ENCODE results near the gene GABRB3. TPM values are rescaled to one million over a fixed set of nuclear protein-coding genes. Genes with fewer than 3 reads are reported as not detected.

Gene GABRB3
- total RNA-seq, 1 experiment from 2014 or later, result 0.13 TPM

DNA sequence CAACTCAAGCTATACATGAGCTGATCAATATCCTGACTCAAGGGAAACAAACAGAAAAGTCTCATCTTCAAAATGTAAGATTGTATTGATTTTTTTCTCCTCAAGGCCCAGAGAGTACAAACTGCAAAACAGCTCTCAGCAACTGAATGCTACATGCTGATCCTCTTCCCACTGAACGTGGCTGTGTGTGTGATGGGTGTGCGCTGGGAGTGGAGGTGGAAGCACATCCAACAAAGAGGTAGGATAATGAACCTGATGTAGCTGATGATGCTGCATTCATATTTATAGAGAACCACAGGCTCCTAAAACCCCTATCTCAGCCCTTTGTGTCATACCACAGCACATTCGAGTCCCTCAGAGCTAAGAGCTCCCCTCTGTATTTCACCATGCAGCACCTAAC lies 56.8 kb downstream of the GABRB3 start:
- ATAC-seq (no peak), DNase-seq (ENCODE audit: low read depth, low spot score) (no peak)
- H3K4me3 ChIP-seq (ENCODE audit: low read depth in 2 of 2, low read length in 2 of 2), result no peak overlapping the region
- no peaks in the 10 kb centered on the region for H3K4me1 ChIP-seq (ENCODE audit: control insufficient read depth, insufficient read depth, low read length)
- no peaks in the 10 kb centered on the region for H3K27me3 ChIP-seq (ENCODE audit: control insufficient read depth, insufficient read depth, low read length)
- H3K27ac ChIP-seq (ENCODE audit: low read length), result no peak overlapping the region
- intact Hi-C loops (cut with micrococcal nuclease; ENCODE audit: unreplicated experiment) (no loop called here), in situ Hi-C loops (cut with HindIII; ENCODE audit: low pct_unique_long_range_greater_than_20kb, low sequenced_read_pairs) (no loop called here)
- no TSS peak for BruUV-seq (replicated peaks)
- CTCF ChIA-PET, result no interaction called here
- TF ChIP-seq, protein P1, sequence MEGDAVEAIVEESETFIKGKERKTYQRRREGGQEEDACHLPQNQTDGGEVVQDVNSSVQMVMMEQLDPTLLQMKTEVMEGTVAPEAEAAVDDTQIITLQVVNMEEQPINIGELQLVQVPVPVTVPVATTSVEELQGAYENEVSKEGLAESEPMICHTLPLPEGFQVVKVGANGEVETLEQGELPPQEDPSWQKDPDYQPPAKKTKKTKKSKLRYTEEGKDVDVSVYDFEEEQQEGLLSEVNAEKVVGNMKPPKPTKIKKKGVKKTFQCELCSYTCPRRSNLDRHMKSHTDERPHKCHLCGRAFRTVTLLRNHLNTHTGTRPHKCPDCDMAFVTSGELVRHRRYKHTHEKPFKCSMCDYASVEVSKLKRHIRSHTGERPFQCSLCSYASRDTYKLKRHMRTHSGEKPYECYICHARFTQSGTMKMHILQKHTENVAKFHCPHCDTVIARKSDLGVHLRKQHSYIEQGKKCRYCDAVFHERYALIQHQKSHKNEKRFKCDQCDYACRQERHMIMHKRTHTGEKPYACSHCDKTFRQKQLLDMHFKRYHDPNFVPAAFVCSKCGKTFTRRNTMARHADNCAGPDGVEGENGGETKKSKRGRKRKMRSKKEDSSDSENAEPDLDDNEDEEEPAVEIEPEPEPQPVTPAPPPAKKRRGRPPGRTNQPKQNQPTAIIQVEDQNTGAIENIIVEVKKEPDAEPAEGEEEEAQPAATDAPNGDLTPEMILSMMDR (IDR thresholded peaks at IDR 0.05), result no peak
- TF ChIP-seq TCF7L2 (IDR thresholded peaks at IDR 0.05; ENCODE audit: low read depth, low read length), result no peak
- no peak for TF ChIP-seq SIN3A (IDR thresholded peaks at IDR 0.05; ENCODE audit: borderline replicate concordance, insufficient read depth, low read depth, low read length)
- TF ChIP-seq POLR2AphosphoS5 (IDR thresholded peaks at IDR 0.05; ENCODE audit: low read depth, low read length), result no peak
- TF ChIP-seq, protein P2, sequence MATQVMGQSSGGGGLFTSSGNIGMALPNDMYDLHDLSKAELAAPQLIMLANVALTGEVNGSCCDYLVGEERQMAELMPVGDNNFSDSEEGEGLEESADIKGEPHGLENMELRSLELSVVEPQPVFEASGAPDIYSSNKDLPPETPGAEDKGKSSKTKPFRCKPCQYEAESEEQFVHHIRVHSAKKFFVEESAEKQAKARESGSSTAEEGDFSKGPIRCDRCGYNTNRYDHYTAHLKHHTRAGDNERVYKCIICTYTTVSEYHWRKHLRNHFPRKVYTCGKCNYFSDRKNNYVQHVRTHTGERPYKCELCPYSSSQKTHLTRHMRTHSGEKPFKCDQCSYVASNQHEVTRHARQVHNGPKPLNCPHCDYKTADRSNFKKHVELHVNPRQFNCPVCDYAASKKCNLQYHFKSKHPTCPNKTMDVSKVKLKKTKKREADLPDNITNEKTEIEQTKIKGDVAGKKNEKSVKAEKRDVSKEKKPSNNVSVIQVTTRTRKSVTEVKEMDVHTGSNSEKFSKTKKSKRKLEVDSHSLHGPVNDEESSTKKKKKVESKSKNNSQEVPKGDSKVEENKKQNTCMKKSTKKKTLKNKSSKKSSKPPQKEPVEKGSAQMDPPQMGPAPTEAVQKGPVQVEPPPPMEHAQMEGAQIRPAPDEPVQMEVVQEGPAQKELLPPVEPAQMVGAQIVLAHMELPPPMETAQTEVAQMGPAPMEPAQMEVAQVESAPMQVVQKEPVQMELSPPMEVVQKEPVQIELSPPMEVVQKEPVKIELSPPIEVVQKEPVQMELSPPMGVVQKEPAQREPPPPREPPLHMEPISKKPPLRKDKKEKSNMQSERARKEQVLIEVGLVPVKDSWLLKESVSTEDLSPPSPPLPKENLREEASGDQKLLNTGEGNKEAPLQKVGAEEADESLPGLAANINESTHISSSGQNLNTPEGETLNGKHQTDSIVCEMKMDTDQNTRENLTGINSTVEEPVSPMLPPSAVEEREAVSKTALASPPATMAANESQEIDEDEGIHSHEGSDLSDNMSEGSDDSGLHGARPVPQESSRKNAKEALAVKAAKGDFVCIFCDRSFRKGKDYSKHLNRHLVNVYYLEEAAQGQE (IDR thresholded peaks at IDR 0.05; ENCODE audit: insufficient read depth in 1 of 2, low read depth in 2 of 2, low read length in 1 of 2), result no peak
- H3K9me3 ChIP-seq (ENCODE audit: control insufficient read depth, insufficient read depth, low read depth, low read length), result no peaks in the 10 kb centered on the region
- POLR2A ChIA-PET, result no interaction called here
- H3K36me3 ChIP-seq (ENCODE audit: control insufficient read depth, insufficient read depth, low read length), result no peaks in the 10 kb centered on the region

DNA sequence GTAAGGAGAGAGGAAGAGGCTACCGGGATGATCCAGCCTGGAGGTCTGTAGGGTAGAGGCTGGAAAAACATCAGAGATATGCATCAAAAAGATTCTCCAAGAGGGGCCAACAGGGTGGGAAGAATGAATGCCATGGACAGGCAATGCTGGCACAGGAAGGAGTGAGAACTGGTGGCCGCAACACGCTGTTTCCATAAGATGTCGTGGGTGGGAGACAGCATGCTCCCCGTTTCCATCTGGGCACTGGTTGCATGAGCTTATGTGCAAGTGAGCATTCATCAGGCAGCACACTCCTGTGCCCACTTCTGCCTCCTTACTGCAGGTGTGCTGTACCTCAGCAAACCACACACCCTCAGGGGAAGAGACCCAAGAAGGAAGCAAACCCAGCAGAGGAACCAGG lies 59.4 kb downstream of the GABRB3 start:
- no peak for TF ChIP-seq POLR2AphosphoS5 (IDR thresholded peaks at IDR 0.05; ENCODE audit: low read depth, low read length)
- TF ChIP-seq, protein P1 (IDR thresholded peaks at IDR 0.05), result no peak
- TF ChIP-seq TCF7L2 (IDR thresholded peaks at IDR 0.05; ENCODE audit: low read depth, low read length), result no peak
- TF ChIP-seq SIN3A (IDR thresholded peaks at IDR 0.05; ENCODE audit: borderline replicate concordance, insufficient read depth, low read depth, low read length), result no peak
- TF ChIP-seq, protein P2 (IDR thresholded peaks at IDR 0.05; ENCODE audit: insufficient read depth in 1 of 2, low read depth in 2 of 2, low read length in 1 of 2), result no peak
- in situ Hi-C loops (cut with HindIII; ENCODE audit: low pct_unique_long_range_greater_than_20kb, low sequenced_read_pairs) (no loop called here), intact Hi-C loops (cut with micrococcal nuclease; ENCODE audit: unreplicated experiment) (no loop called here)
- DNase-seq (ENCODE audit: low read depth, low spot score) (no peak), ATAC-seq (no peak)
- no peaks in the 10 kb centered on the region for H3K9me3 ChIP-seq (ENCODE audit: control insufficient read depth, insufficient read depth, low read depth, low read length)
- no peaks in the 10 kb centered on the region for H3K4me1 ChIP-seq (ENCODE audit: control insufficient read depth, insufficient read depth, low read length)
- H3K36me3 ChIP-seq (ENCODE audit: control insufficient read depth, insufficient read depth, low read length), result no peaks in the 10 kb centered on the region
- no peaks in the 10 kb centered on the region for H3K27me3 ChIP-seq (ENCODE audit: control insufficient read depth, insufficient read depth, low read length)
- no peak overlapping the region for H3K4me3 ChIP-seq (ENCODE audit: low read depth in 2 of 2, low read length in 2 of 2)
- no TSS peak for BruUV-seq (replicated peaks)
- ChIA-PET POLR2A (no interaction called here), CTCF (no interaction called here)
- no peak overlapping the region for H3K27ac ChIP-seq (ENCODE audit: low read length)

Measured in Panc1 (cell line).